ENCODE data around the gene WDR11.

The WDR11 gene

GRCh38 chr10:120946497-120946896 lies 95.3 kb downstream of the WDR11 start:
- in situ Hi-C loops (cut with HindIII; ENCODE audit: low sequenced_read_pairs) = no loop called here
- no peak for TF ChIP-seq CTCF (IDR thresholded peaks at IDR 0.05; ENCODE audit: low read depth, low read length)
- no peak overlapping the region for H3K4me3 ChIP-seq (ENCODE audit: low read depth, low read length)
- DNase-seq (ENCODE audit: low read depth, low spot score) = no peak

GRCh38 chr10:120948889-120949608 lies 97.9 kb downstream of the WDR11 start:
- H3K4me3 ChIP-seq (ENCODE audit: low read depth, low read length) = peak overlapping the region; percentile 40
- peak; percentile 65 for DNase-seq (ENCODE audit: low read depth, low spot score)
- in situ Hi-C loops (cut with HindIII; ENCODE audit: low sequenced_read_pairs) = no loop called here
- TF ChIP-seq CTCF (IDR thresholded peaks at IDR 0.05; ENCODE audit: low read depth, low read length) = peak; percentile 79

GRCh38 chr10:120949609-120950031 lies 98.5 kb downstream of the WDR11 start:
- peak overlapping the region; percentile 40 for H3K4me3 ChIP-seq (ENCODE audit: low read depth, low read length)
- no peak for TF ChIP-seq CTCF (IDR thresholded peaks at IDR 0.05; ENCODE audit: low read depth, low read length)
- DNase-seq (ENCODE audit: low read depth, low spot score) = peak; percentile 9
- in situ Hi-C loops (cut with HindIII; ENCODE audit: low sequenced_read_pairs) = no loop called here

- TF ChIP-seq CTCF (IDR thresholded peaks at IDR 0.05; ENCODE audit: low read depth, low read length) = no peak
- H3K4me3 ChIP-seq (ENCODE audit: low read depth, low read length) = no peak overlapping the region
- peak; percentile 11 for DNase-seq (ENCODE audit: low read depth, low spot score)
- in situ Hi-C loops (cut with HindIII; ENCODE audit: low sequenced_read_pairs) = no loop called here
Observed at GRCh38 chr10:120950051-120950561, 98.9 kb downstream of the WDR11 start.

GRCh38 chr10:120951288-120951687 lies 100.1 kb downstream of the WDR11 start:
- H3K4me3 ChIP-seq (ENCODE audit: low read depth, low read length) = no peak overlapping the region
- DNase-seq (ENCODE audit: low read depth, low spot score) = no peak
- TF ChIP-seq CTCF (IDR thresholded peaks at IDR 0.05; ENCODE audit: low read depth, low read length) = no peak
- in situ Hi-C loops (cut with HindIII; ENCODE audit: low sequenced_read_pairs) = no loop called here

- H3K4me3 ChIP-seq (ENCODE audit: low read depth, low read length) = no peak overlapping the region
- TF ChIP-seq CTCF (IDR thresholded peaks at IDR 0.05; ENCODE audit: low read depth, low read length) = no peak
- in situ Hi-C loops (cut with HindIII; ENCODE audit: low sequenced_read_pairs) = no loop called here
- DNase-seq (ENCODE audit: low read depth, low spot score) = no peak
Observed at GRCh38 chr10:120953897-120954296, 102.7 kb downstream of the WDR11 start.

Measured in astrocyte of the spinal cord (primary cell).